HG02884 (cell line): ENCODE measurements around the gene LHX6.

ENCODE experiments used
- ATAC-seq: cut with Tn5 transposase; IDR thresholded peaks from one replicate; pipeline ENCODE4 v1.9.1; 2021; ENCODE audit warnings: mild to moderate bottlenecking, moderate library complexity; ENCODE audit not compliant: unreplicated experiment

The LHX6 gene

GRCh38 chr9:122158202-122158601 is 70.6 kb downstream of the LHX6 start:
- no peak for ATAC-seq

- no peak for ATAC-seq
These were observed 73.0 kb downstream of the LHX6 start for GRCh38 chr9:122155796-122156195.
